NAMALWA (cell line): ENCODE results near the gene RGPD8.
"Not testable (repeated sequence)": the region's sequence is repeated elsewhere in the genome, so short reads cannot be mapped to it uniquely, and the experiment has no call there.

Experiments used
- DNase-seq: peaks from one replicate; pipeline ENCODE4 v3.0.0-alpha.2; 2015; ENCODE audit warnings: low spot score

RGPD8 gene

DNA sequence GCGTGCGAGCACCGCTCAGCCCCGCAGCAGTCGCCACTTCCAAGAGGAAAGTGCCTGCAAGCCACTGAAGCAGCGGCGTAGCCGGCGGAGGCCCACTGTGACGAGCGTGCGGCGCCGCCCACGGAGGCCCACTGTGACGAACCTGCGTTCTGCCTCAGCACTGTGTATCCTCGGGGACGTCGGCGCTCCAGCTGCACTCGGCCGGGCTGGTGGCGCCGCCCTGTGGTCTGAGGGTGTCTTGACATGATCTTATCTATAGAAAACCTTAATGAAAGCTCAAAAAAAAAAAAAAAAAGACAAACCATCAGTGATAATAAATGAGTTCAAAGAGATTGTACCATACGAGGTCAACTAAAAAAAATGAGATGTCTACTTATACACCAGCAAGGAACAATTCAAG lies at the start of gene RGPD8:
RGPD8 (minus strand) TSS at position 166 of the 400 bp plus-strand sequence. CDS start 192 bp downstream, outside the sequence.
- peak; percentile 73 for DNase-seq

DNA sequence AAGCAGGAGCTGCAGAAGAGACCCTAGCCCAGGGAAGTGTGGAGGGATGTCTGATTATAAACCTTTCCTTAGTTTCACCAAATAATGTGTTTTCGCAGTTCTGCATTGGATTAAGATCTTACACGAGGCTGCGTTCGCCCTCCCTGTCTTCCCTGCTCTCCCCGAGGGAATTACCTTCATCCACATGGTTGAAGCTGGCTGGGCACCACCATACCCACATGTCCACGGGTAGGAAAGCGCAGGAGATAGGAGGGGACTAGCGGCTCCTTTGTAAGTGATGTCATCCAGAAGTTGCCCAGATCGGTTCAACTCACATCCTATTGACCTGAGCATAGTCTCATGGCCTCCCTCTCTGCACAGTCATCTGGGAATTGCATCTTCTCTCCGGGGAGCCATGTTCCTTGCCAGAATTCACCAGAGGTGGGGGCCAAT lies 49.6 kb upstream of the RGPD8 start:
- no peak for DNase-seq

- DNase-seq = peak; percentile 47
Measured at GRCh38 chr2:112482309-112483041, 49.0 kb upstream of the RGPD8 start.

- DNase-seq = peak; percentile 78
Measured at GRCh38 chr2:112481528-112482233, 48.2 kb upstream of the RGPD8 start, which contains the start of gene TTL. TTL (plus strand) TSS chr2:112482156; CDS start chr2:112482345, 189 bp downstream.

- peak; percentile 92 for DNase-seq
Measured at GRCh38 chr2:112481050-112481527, 47.6 kb upstream of the RGPD8 start.

DNA sequence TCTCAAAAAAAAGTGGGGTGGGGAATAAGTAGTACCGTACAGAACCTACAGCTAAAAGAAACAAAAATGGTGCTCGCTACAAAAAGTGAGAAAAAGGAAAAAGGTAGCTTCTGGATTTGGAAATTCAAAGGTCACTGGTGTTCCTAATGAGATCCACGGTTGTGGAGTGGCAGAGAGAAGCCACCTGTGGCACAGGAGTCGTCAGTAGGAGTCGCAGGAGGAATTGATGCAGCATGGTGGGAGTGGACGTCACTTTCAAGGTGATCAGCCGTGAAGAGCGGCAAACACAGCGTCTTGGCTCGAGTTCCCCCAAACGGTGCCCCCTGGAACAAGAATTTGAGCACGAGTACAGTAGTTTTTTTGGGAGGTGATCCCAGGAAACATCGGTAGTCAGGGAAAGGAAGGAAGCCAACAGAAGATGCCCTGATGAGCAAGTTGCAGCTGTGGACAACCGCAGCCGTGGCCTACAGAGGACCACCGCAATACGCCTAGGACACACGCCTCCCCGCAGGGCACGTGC lies 47.1 kb upstream of the RGPD8 start:
- DNase-seq = peak; percentile 52

GRCh38 chr2:112476434-112476833 lies 43.0 kb upstream of the RGPD8 start:
- DNase-seq = no peak

DNA sequence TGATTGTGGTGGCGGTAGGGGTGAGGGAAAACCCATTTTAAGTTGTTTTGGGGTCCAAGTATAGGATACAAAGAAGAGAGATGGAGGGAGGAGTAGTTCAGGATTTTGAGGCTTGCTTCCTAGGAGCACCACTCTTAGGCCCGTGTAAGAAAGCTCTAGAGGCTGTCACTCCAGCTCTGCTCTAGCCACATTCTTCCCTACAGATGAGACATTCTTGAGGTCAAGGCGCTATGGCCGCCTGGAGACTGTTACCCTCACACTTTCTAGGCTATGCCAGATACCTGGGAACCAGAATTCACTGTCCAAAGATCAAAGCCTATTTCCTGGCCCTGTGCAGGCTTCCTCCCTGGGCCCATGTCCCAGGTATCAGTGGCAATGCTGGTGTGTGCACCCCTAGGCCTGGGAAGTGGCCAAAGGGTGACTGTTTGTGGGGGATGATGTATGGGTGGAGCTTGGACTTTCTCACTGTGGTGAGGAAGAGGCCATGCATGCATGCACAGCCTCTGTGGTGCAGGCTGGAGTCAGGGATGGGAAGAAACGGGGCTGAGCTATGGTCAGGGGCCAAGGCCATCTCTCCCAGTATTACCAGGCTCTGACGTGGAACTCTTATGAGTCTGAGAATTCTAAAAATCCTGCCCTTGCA lies 41.5 kb upstream of the RGPD8 start:
- DNase-seq = no peak

DNA sequence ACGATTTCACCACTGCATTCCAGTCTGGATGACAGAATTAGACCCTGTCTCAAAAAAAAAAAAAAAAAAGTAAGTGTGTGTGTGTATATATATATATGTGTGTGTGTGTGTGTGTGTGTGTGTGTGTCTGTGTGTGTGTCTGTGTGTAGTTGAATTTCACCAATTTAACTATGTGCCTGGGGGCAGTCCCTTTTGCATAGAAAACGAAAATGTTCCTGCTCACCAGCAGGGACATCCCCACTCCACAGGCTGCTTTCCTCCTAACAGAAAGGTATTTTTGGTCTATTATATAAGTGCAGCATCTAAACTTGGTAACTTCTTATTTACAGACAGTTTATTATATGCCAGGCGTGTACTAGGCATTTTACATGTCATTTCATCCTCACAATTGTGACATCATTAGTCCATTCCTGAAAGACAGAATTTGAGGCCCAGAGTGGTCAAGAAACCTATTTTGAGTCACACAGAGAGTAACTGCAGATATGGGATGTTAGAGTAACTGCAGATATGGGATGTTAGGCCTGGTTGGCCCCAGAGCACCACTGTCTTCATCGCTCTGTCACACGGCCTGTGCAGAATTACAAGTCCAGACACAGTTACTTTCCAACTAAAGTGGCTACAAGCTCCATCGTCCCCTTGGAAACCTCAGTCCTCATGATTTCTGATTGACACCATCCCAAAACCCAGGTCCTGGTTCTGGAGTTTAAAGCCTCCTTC lies 39.3 kb upstream of the RGPD8 start:
- no peak for DNase-seq

- peak; percentile 20 for DNase-seq
Measured at GRCh38 chr2:112465382-112465781, 31.9 kb upstream of the RGPD8 start.

DNA sequence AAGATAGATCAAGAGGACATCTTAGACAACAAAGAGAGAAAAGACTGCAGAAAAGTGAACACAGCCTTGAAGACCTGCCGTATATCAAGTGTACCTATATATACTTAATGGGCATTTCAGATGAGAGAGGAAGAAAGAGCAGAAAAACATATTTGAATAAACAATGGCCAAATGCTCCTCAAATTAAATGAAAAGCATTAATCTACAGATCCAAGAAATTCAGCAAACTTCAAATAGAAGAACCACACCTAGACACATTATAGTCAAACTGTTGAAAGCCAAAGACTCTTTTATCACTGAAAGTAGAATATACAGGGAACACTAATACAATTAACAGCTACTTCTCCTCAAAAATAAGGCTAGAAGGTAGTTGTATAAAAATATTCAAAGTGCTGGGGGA lies 29.8 kb upstream of the RGPD8 start:
- DNase-seq = no peak

DNA sequence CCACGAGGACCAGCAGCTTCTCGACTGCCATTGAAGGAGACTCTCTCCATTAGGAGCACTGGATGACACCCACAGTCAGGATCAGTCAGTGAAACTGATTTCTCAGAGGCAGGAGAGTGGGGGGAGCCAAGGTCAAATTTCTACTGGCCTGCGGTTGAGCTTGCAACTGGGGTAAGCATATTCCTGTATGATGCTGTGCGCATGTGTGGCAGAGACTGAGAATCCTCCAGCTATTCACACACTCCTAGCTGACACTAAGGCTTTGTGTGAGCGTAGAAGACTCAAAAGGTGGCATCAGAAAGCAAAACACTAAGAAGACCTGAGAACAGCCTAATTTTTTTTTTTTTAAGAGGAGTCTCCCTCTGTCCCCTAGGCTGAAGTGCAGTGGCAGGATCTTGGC lies 28.7 kb upstream of the RGPD8 start:
- no peak for DNase-seq

- DNase-seq = no peak
Measured at GRCh38 chr2:112459372-112459771, 25.9 kb upstream of the RGPD8 start.

- no peak for DNase-seq
Measured at GRCh38 chr2:112454586-112454985, 21.1 kb upstream of the RGPD8 start.

GRCh38 chr2:112451317-112451716 lies 17.9 kb upstream of the RGPD8 start:
- DNase-seq = no peak

- DNase-seq = no peak
Measured at GRCh38 chr2:112449854-112450253, 16.4 kb upstream of the RGPD8 start.

GRCh38 chr2:112444256-112444655 lies 10.8 kb upstream of the RGPD8 start:
- not testable (repeated sequence) for DNase-seq

- DNase-seq = not testable (repeated sequence)
Measured at GRCh38 chr2:112438603-112439261, 5.3 kb upstream of the RGPD8 start.

DNA sequence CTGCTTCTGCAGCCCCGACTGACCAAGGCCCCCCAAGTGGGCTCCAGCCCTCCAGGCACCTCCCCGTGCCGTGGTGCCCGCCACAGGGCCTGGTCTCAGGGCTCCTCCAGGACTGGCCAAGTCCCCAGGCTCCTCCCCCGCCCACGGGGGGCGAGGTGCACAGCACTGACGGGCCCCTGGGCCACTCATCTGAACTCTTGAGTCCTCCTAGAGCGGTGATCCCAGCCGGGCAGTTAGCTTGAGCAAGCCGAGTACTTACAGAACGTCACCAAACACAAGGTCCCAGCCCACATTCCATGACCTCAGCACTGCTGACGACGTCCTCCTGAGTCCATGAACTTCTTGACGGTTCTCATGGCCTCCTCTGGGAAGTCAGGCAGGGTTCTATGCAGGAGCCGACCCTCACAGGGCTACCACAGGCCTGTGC lies 4.0 kb upstream of the RGPD8 start:
- DNase-seq = not testable (repeated sequence)

DNA sequence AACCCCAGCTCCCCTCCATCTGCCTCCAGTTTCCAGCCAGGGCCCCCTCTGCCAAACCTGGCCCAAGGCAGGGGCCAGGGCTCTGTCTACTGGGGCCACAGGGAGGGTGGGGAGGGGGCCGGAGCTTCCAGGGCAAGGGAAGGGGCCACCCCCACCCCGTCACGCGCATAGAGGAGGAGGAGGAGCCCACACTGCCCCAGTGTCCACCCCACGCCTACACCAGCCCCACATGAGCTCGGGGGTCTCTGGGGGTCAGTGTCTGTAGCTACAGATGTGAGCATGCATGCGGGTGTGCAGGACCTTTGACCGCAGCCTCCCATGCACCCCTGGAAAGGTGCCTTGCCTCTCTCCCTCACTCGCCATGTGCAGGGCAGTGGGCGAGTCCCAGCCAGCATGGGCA lies 3.5 kb upstream of the RGPD8 start:
- not testable (repeated sequence) for DNase-seq
